Activated CD4-positive, alpha-beta T cell treated with anti-CD3 and anti-CD28 coated beads for 48 hours (primary cell): ENCODE results near the gene SREK1.

Source experiments
- DNase-seq: peaks from one replicate; pipeline ENCODE4 v3.0.0-alpha.2; 2020

SREK1 gene

GRCh38 chr5:66224274-66224673 is 80.2 kb downstream of the SREK1 start:
- no peak for DNase-seq

- no peak for DNase-seq
These were observed 80.9 kb downstream of the SREK1 start for GRCh38 chr5:66224773-66225553.

GRCh38 chr5:66230551-66230950 is 86.5 kb downstream of the SREK1 start:
- no peak for DNase-seq

- no peak for DNase-seq
These were observed 87.4 kb downstream of the SREK1 start for GRCh38 chr5:66231508-66231907.

- DNase-seq: no peak
These were observed 88.2 kb downstream of the SREK1 start for GRCh38 chr5:66232275-66232674.

GRCh38 chr5:66232706-66233445 is 88.8 kb downstream of the SREK1 start:
- no peak for DNase-seq
